HepG2 (cell line): ENCODE results near the gene IGF2. TPM values are rescaled to one million over a fixed set of nuclear protein-coding genes. Genes with fewer than 3 reads are reported as not detected.

ENCODE experiments used
- ATAC-seq: fragments of 200-7000 bp; cut with Tn5 transposase; 3 replicates; pipeline ENCODE4 v1.9.1; 2020; ENCODE audit warnings: mild to moderate bottlenecking, moderate library complexity
- BruUV-seq: library from RNA; stranded (reverse); fragments of 400-500 nt; replicated peaks from 2 replicates; lab custom pipeline; 2021; lab: Mats Ljungman, UMichigan
- CTCF ChIA-PET: fragments of 300-600 bp; formaldehyde crosslinking; extraction: SDS; loops from one replicate; lab custom pipeline; 2021; ENCODE audit warnings: low total read pairs, inconsistent platforms, low intra/inter-chr PET ratio; lab: Yijun Ruan, JAX
- POLR2A ChIA-PET: fragments of 350-600 bp; sonication (Branson Sonifier 250); formaldehyde crosslinking; loops from one replicate; lab custom pipeline; 2020; ENCODE audit warnings: antibody characterized with exemption, inconsistent platforms; lab: Yijun Ruan, JAX
- DNase-seq: peaks from one replicate; pipeline ENCODE4 v3.0.0-alpha.2; 2015; ENCODE audit warnings: low spot score
- FAIRE-seq: peaks from 3 replicates; lab custom pipeline; 2011; peaks lifted over from hg19 to GRCh38; lab: Jason Lieb, UNC
- H2AFZ ChIP-seq: one replicate; pipeline ENCODE4 v1.6.1; 2011; ENCODE audit warnings: low read length, inconsistent platforms
- H3K27ac ChIP-seq: fragments of 300-600 bp; 3 replicates; pipeline ENCODE4 v1.8.0; 2011; ENCODE audit warnings: mixed run types, mild to moderate bottlenecking, mixed read lengths, low read length, inconsistent platforms; ENCODE audit not compliant: insufficient read depth; ENCODE audit errors: extremely low read length
- H3K27me3 ChIP-seq, 2 experiments: fragments of 200-600 bp in 1 of 2; 2 replicates in 1 of 2; 3 replicates in 1 of 2; pipeline versions ENCODE4 v1.6.0 to v1.8.0; 2011; ENCODE audit warnings: low read length in 2 of 2, mild to moderate bottlenecking in 2 of 2, moderate library complexity in 2 of 2, inconsistent platforms in 1 of 2; ENCODE audit not compliant: insufficient read depth in 2 of 2, control insufficient read depth in 1 of 2
- H3K36me3 ChIP-seq, 2 experiments: fragments of 200-600 bp in 1 of 2; replicated peaks in 1 of 2; 2 replicates in 1 of 2; 3 replicates in 1 of 2; pipeline versions ENCODE4 v1.5.1 to v1.8.0; 2011; ENCODE audit warnings: low read length in 2 of 2, inconsistent platforms in 1 of 2; ENCODE audit not compliant: insufficient read depth in 2 of 2, control insufficient read depth in 1 of 2
- H3K4me1 ChIP-seq: 2 replicates; pipeline ENCODE4 v1.5.1; 2012; ENCODE audit warnings: low read length, inconsistent platforms; ENCODE audit not compliant: insufficient read depth
- H3K4me2 ChIP-seq: 2 replicates; pipeline ENCODE4 v1.6.0; 2011; ENCODE audit warnings: low read depth, low read length, inconsistent platforms
- H3K4me3 ChIP-seq, 3 experiments: fragments of 200-600 bp in 1 of 3; sonication (generic), shearing (Covaris generic) in 1 of 3; replicated peaks in 1 of 3; 2 replicates each; pipeline ENCODE4 v1.5.1; 2011 to 2016; ENCODE audit warnings: low read length in 3 of 3, inconsistent platforms in 2 of 3, low read depth in 2 of 3, mild to moderate bottlenecking in 2 of 3, control low read depth in 1 of 3, mixed read lengths in 1 of 3; ENCODE audit not compliant: insufficient read depth in 1 of 3
- H3K79me2 ChIP-seq: one replicate; pipeline ENCODE4 v1.6.1; 2011; ENCODE audit warnings: low read length, inconsistent platforms; ENCODE audit not compliant: insufficient read depth
- H3K9ac ChIP-seq: 2 replicates; pipeline ENCODE4 v1.6.0; 2011; ENCODE audit warnings: mild to moderate bottlenecking, low read depth, low read length, inconsistent platforms; ENCODE audit not compliant: insufficient read depth
- H3K9me3 ChIP-seq: 2 replicates; pipeline ENCODE4 v1.5.1; 2012; ENCODE audit warnings: mild to moderate bottlenecking, low read length
- H4K20me1 ChIP-seq: 2 replicates; pipeline ENCODE4 v1.6.0; 2011; ENCODE audit warnings: inconsistent platforms, mild to moderate bottlenecking, low read length, moderate library complexity; ENCODE audit not compliant: insufficient read depth
- AGO1 ChIP-seq: fragments of 200-400 bp; formaldehyde crosslinking; IDR thresholded peaks from 2 replicates; pipeline ENCODE4 v1.6.1; 2017; ENCODE audit warnings: mild to moderate bottlenecking, low read depth, low read length, moderate library complexity; ENCODE audit not compliant: poor library complexity, severe bottlenecking
- ELF3 ChIP-seq: IDR thresholded peaks from 2 replicates; pipeline ENCODE4 v1.6.1; 2016; ENCODE audit warnings: missing genetic modification reagents, missing compliant biosample characterization
- ELF4 ChIP-seq: sonication (generic); formaldehyde crosslinking; IDR thresholded peaks from 2 replicates; pipeline ENCODE4 v1.5.0; 2020; ENCODE audit warnings: missing genetic modification reagents, mild to moderate bottlenecking, moderate library complexity, borderline replicate concordance
- IRX3 ChIP-seq: sonication (generic); formaldehyde crosslinking; IDR thresholded peaks from 2 replicates; pipeline ENCODE4 v1.8.1; 2023; ENCODE audit warnings: mild to moderate bottlenecking, low read depth, missing genetic modification reagents, borderline replicate concordance
- MXD1 ChIP-seq: sonication (generic); formaldehyde crosslinking; IDR thresholded peaks from 2 replicates; pipeline ENCODE4 v1.4.0; 2020; ENCODE audit warnings: mild to moderate bottlenecking, missing genetic modification reagents
- NFE2 ChIP-seq: sonication (generic); formaldehyde crosslinking; IDR thresholded peaks from 2 replicates; pipeline ENCODE4 v1.4.0; 2020; ENCODE audit warnings: missing genetic modification reagents
- POLR2AphosphoS5 ChIP-seq: IDR thresholded peaks from 2 replicates; pipeline ENCODE4 v1.6.1; 2012; ENCODE audit warnings: low read depth, low read length
- ZBTB4 ChIP-seq: sonication (generic); formaldehyde crosslinking; IDR thresholded peaks from 2 replicates; pipeline ENCODE4 v1.4.0; 2020; ENCODE audit warnings: missing genetic modification reagents, mild to moderate bottlenecking, borderline replicate concordance
- ZNF20 ChIP-seq: sonication (generic); formaldehyde crosslinking; IDR thresholded peaks from 2 replicates; pipeline ENCODE4 v1.4.0; 2020; ENCODE audit warnings: mild to moderate bottlenecking, moderate library complexity, missing genetic modification reagents
- ZNF274 ChIP-seq: sonication (generic); formaldehyde crosslinking; IDR thresholded peaks from 2 replicates; pipeline ENCODE4 v1.5.1; 2020; ENCODE audit warnings: mild to moderate bottlenecking, missing genetic modification reagents
- ZNF567 ChIP-seq: sonication (generic); formaldehyde crosslinking; IDR thresholded peaks from 2 replicates; pipeline ENCODE4 v1.8.1; 2023; ENCODE audit warnings: mild to moderate bottlenecking, missing genetic modification reagents, borderline replicate concordance
- ZNF746 ChIP-seq: sonication (generic); formaldehyde crosslinking; IDR thresholded peaks from 2 replicates; pipeline ENCODE4 v1.8.0; 2022; ENCODE audit warnings: mild to moderate bottlenecking, missing genetic modification reagents
- ZNF850 ChIP-seq: sonication (generic); formaldehyde crosslinking; conservative IDR thresholded peaks from 2 replicates; pipeline ENCODE4 v1.9.0; 2021; ENCODE audit warnings: mild to moderate bottlenecking, missing genetic modification reagents
- WGBS: methylation state at CpG from one replicate; pipeline ENCODE4 v1.1.6; 2017; ENCODE audit warnings: low lambda C conversion rate; 5-methylcytosine and 5-hydroxymethylcytosine counted together
- in situ Hi-C: cut with HindIII; loops from 2 replicates; pipeline ENCODE4 v1.10.0; 2017; ENCODE audit warnings: low pct_unique_long_range_greater_than_20kb; ENCODE audit not compliant: extremely low pct_ligation_motif_present
- intact Hi-C: fragments of 100-400 bp; cut with micrococcal nuclease; formaldehyde crosslinking; loops from one replicate; pipeline ENCODE4 v1.10.0; 2022; ENCODE audit not compliant: unreplicated experiment
- polyA plus RNA-seq, 8 experiments: library from polyadenylated mRNA; depleted of rRNA in 3 of 8; stranded (reverse) in 7 of 8; unstranded in 1 of 8; fragments of >200 nt; fragmentation: Illumina TruSeq in 4 of 8; extraction: Trizol in 4 of 8; gene quantifications; 2 replicates each; pipeline versions ENCODE4 v1.2.1 to v1.2.3, GENCODE V29; 2011 to 2016; ENCODE audit warnings: low read depth in 4 of 8, missing spikeins in 1 of 8, mixed read lengths in 1 of 8; ENCODE audit not compliant: insufficient read depth in 1 of 8
- total RNA-seq, 5 experiments: library from RNA; depleted of rRNA; stranded (reverse); fragments of >200 nt; fragmentation: Illumina TruSeq; extraction: Trizol; gene quantifications; 2 replicates each; pipeline ENCODE4 v1.2.3, GENCODE V29; 2016; ENCODE audit warnings: low read depth in 1 of 5
- TF ChIP-seq, protein P1 (sequence below), 2 experiments: sonication (generic) in 1 of 2; formaldehyde crosslinking in 1 of 2; IDR thresholded peaks; 2 replicates each; pipeline versions ENCODE4 v1.4.0 to v1.6.1; 2018 to 2020; ENCODE audit warnings: missing genetic modification reagents in 2 of 2, borderline replicate concordance in 1 of 2, low read depth in 1 of 2, mild to moderate bottlenecking in 1 of 2, missing biosample characterization in 1 of 2

Gene IGF2
- total and polyA plus RNA-seq, 2 of the 13 experiments (the other 11 are each of a cell fraction or from before 2014, with no cell fraction given) = 79.1 to 254 TPM

DNA sequence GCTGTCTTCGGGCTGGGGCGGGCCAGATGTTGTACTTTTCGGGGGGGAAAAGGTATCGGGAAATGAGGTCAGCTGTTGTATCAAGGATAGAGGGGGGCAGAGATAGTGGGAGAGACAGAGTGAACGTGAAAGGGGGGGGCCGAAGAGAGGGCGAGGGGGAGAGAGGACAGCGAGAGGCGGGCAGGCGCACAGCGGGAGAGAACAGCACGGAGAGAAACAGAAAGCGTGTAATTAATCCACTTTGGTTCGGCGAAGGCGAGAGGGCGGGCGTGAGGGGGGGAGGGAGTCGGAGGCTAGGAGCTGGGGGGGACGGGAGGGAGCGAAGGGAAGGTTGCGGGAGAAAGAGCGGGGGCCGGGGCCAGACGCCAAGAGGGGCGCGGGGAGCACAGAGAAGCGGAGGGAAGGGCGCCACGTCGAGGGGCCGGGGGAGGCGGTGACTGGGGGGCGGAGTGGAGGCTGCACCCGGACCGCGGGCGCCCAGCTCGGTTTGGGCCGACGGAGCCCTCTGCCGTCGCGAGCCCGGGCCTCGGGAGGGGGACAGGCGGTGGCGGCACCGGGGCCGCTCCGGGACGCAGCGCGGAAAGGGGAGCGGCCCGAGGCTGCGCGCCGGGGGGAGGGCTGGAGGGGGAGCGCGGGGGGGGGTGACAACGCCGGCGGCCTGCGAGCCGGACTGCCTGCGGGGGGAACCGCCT, 612 bp downstream of the IGF2 start (continued):
- TF ChIP-seq, protein P1, sequence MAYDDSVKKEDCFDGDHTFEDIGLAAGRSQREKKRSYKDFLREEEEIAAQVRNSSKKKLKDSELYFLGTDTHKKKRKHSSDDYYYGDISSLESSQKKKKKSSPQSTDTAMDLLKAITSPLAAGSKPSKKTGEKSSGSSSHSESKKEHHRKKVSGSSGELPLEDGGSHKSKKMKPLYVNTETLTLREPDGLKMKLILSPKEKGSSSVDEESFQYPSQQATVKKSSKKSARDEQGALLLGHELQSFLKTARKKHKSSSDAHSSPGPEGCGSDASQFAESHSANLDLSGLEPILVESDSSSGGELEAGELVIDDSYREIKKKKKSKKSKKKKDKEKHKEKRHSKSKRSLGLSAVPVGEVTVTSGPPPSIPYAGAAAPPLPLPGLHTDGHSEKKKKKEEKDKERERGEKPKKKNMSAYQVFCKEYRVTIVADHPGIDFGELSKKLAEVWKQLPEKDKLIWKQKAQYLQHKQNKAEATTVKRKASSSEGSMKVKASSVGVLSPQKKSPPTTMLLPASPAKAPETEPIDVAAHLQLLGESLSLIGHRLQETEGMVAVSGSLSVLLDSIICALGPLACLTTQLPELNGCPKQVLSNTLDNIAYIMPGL (CRISPR knock-in tag; IDR thresholded peaks at IDR 0.05; ENCODE audit: borderline replicate concordance in 1 of 2, low read depth in 1 of 2) = 0 out of 4 replicates have a peak, but pooled peaks of 1 of the 2 experiments have one; percentile 7
- TF ChIP-seq ZNF20 (CRISPR knock-in tag) (no peak), ZNF746 (CRISPR knock-in tag) (peak; percentile 11; the same call in 1 of the 2 replicates)

DNA sequence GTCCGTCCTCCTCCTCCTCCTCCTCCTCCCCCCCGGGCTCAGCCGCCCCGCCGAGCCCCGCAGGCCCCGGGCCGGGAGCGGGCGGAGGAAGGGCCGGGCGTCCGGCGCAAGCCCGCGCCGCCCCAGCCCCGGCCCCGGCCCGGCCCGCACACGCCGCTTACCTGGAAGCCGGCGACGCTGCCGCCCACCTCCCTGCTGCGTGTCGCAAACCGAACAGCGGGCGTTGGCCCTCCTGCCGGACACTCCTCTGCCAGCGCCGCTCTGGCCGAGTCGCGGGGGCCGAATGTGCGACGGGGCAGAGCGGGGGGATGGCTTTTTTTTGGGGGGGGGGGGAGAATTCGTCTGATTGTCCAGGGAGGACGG, 1.1 kb downstream of the IGF2 start:
- no peak for DNase-seq
- Histone ChIP-seq H3K4me3 (peak overlapping the region; percentile 72 to 84 (median 80); a peak in 5 of 6 replicates), H3K4me1 (peaks cover 52% of the 10 kb centered on the region), H3K4me2 (peak overlapping the region; percentile 75), H4K20me1 (peaks cover 51% of the 10 kb centered on the region), H2AFZ (no peak overlapping the region), H3K27ac (peak overlapping the region; percentile 80), H3K9ac (peak overlapping the region; percentile 72), H3K79me2 (peaks cover 17% of the 10 kb centered on the region), H3K36me3 (peaks cover 13 to 27% of the 10 kb centered on the region in 2 experiments; a peak in 4 of 5 replicates), H3K27me3 (peaks cover 0 to 32% of the 10 kb centered on the region in 2 experiments; a peak in 4 of 5 replicates), H3K9me3 (no peaks in the 10 kb centered on the region)
- ATAC-seq = no peak
- in situ Hi-C loops = no loop called here
- intact Hi-C loops = no loop called here
- FAIRE-seq = no peak
- 2% methylated on average over 20 of the region's 44 CpGs for WGBS
- ChIA-PET CTCF (interaction anchor here (1.4 kb wide), 1 partner anchor 14 kb away, joined by 3 read pairs; no protein-coding TSS in a partner anchor), POLR2A (interaction anchor here (1.3 to 6.5 kb wide), 6 partner anchors 15 to 190 kb away, joined by 3 to 108 read pairs (median 20); partner anchors contain the start of gene MRPL23)
- no TSS peak for BruUV-seq
- TF ChIP-seq ZNF850 (CRISPR knock-in tag) = no peak
- TF ChIP-seq IRX3 (CRISPR knock-in tag) = 0 out of 2 replicates have a peak, but pooled peaks have one; percentile 6
- TF ChIP-seq NFE2 = no peak
- peak; percentile 62 for TF ChIP-seq POLR2AphosphoS5
- no peak for TF ChIP-seq AGO1
- no peak for TF ChIP-seq MXD1 (CRISPR knock-in tag)
- no peak for TF ChIP-seq ZNF274 (CRISPR knock-in tag)
- TF ChIP-seq ELF3 (CRISPR knock-in tag) = no peak
- TF ChIP-seq ZNF567 (CRISPR knock-in tag) = no peak
- no peak for TF ChIP-seq ZBTB4 (CRISPR knock-in tag)
- TF ChIP-seq ELF4 = peak; percentile 50; the same call in 1 of the 2 replicates
